Breast epithelium (tissue), 3 donors: ENCODE results near the gene BSN.

Experiments used
- POLR2A ChIP-seq: fragments of 450-650 bp; IDR thresholded peaks from one replicate; pipeline ENCODE4 v1.6.1; 2016; ENCODE audit warnings: antibody characterized with exemption, mild to moderate bottlenecking, moderate library complexity
- POLR2AphosphoS5 ChIP-seq, 3 donors: sonication (generic); formaldehyde crosslinking; IDR thresholded peaks; one replicate each; pipeline ENCODE4 v1.6.1; 2017; ENCODE audit warnings: antibody characterized with exemption in 3 of 3
- TF ChIP-seq, protein P1 (sequence below), 3 donors: fragments of 450-650 bp; IDR thresholded peaks; one replicate each; pipeline ENCODE4 v1.5.1; 2016 to 2017; ENCODE audit warnings: antibody characterized with exemption in 3 of 3, mild to moderate bottlenecking in 3 of 3, moderate library complexity in 3 of 3

GRCh38 chr3:49531715-49532114 lies 22.6 kb upstream of the BSN start:
- TF ChIP-seq, protein P1, sequence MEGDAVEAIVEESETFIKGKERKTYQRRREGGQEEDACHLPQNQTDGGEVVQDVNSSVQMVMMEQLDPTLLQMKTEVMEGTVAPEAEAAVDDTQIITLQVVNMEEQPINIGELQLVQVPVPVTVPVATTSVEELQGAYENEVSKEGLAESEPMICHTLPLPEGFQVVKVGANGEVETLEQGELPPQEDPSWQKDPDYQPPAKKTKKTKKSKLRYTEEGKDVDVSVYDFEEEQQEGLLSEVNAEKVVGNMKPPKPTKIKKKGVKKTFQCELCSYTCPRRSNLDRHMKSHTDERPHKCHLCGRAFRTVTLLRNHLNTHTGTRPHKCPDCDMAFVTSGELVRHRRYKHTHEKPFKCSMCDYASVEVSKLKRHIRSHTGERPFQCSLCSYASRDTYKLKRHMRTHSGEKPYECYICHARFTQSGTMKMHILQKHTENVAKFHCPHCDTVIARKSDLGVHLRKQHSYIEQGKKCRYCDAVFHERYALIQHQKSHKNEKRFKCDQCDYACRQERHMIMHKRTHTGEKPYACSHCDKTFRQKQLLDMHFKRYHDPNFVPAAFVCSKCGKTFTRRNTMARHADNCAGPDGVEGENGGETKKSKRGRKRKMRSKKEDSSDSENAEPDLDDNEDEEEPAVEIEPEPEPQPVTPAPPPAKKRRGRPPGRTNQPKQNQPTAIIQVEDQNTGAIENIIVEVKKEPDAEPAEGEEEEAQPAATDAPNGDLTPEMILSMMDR (IDR thresholded peaks at IDR 0.05) = no peak
- TF ChIP-seq POLR2A (no peak), POLR2AphosphoS5 (IDR thresholded peaks at IDR 0.05) (no peak)
